Measurements from ENCODE around the gene ATP9B.

Gene ATP9B

DNA sequence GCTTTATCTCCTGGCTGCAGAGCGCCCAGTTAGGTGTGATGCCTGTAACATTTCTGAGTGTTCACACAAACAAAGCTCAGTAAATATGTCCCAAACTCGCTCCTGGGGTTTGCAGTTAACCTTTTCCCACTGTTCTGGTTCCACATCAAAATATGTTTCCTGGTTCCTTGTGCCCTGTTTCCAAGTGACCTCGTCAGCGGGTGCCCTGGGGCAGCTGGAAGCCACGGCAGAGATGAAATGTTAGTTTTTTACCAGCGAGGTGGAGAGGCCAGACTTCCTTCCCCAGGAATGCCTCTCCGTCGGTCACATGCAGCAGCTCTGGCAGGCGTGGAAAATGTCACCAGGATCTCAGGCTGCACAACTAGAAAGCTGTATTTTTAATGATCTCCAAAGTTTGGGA lies 344.7 kb downstream of the ATP9B start:
- H3K4me3 ChIP-seq (ENCODE audit: low read length), result no peak overlapping the region
- no peak for TF ChIP-seq ZNF274 (IDR thresholded peaks at IDR 0.05; ENCODE audit: low read depth, low read length)

DNA sequence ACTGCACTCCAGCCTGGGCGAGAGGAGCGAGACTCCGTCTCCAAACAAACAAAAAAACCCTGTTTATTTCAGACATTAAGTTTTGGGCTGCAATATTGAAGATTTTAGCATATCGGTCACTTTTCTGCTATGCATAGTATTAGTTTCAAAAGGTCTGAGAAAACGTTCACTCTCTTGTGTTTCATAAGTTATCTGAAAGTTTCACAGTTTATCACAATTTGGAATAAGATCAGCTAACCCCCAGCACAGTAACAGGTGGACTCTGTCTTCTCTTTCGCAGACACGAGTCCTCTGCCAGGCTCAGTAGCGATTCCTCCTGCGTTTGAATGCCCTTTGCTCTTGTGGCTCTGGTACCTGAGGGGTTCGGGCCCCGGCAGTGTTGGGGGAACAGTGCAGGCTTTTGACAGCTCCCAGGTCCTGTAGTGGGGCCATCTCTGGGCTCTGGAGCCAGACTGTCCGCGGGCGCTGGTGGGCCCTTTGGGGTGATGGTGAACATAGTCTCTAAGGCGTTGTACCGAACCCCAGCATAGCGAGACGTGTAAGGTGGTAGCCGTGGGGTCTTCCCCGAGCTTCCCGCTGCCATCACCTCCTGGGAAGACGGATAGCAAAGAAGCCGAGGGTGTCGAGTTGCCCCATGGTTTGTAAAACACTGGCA lies 347.0 kb downstream of the ATP9B start:
- H3K4me3 ChIP-seq (ENCODE audit: low read length), result no peak overlapping the region
- TF ChIP-seq ZNF274 (IDR thresholded peaks at IDR 0.05; ENCODE audit: low read depth, low read length), result no peak

DNA sequence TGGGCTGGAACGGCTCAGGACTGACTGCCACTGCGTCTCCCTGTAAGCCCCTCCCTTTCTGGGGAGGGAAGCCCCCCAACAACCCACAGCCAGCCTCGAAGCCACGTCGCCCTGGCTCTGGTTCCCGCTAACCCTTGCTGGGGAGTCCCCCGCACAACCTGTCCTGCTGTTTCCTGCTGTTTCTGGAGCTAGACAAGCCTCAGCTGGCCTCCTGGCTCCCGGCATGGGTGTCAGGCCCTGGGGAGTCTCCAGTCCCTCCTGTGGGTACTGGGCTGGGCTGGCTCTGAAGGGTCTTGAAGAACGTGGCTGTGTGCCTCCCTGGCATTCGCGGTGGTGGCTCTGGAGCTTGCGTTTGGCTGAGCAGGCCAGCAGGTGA lies 347.5 kb downstream of the ATP9B start:
- no peak for TF ChIP-seq ZNF274 (IDR thresholded peaks at IDR 0.05; ENCODE audit: low read depth, low read length)

DNA sequence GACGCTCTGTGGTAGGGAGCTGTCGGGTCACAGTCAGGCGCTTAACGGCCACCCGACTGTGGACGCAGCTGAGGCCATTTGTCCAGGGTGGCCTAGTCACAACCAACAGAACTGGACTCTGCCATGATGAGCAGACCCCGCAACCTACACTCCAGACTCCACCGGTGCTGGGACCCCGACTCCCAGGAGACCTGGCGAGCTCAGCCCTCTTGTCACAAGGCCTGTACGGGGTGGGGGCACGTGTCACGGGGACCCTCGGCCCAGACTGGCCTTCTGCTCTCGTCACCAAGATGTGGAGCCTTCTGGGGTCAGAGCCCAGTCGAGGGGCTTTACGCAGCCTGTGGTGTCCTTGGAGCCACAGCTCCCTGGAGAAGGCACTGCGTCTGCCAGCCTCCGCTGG lies 349.0 kb downstream of the ATP9B start:
- no peak overlapping the region for H3K4me3 ChIP-seq (ENCODE audit: low read length)
- no peak for TF ChIP-seq ZNF274 (IDR thresholded peaks at IDR 0.05; ENCODE audit: low read depth, low read length)

More for the DNA sequence above, 347.5 kb downstream of the ATP9B start:
- no peak overlapping the region for H3K4me3 ChIP-seq (ENCODE audit: low read length)

DNA sequence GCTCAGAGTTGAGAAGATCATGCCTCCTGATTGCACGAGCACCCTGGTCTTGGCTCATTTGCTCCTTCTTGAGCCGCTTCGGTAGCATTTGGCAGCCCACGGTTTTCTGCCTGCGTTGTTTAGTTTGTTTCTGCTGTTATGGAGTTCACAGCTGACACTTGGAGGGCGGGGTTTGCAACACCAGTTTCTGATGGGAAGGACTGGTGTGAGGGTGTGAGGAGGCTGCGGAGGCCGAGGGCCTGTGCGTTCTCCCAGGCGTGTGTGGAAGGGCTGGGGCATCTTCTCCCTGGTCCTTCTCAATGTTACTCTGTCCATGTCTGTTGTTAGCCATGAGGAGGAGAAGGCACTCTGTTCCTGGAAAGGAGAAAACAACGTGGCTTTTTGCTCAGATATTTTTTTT lies 349.4 kb downstream of the ATP9B start:
- TF ChIP-seq ZNF274 (IDR thresholded peaks at IDR 0.05; ENCODE audit: low read depth, low read length), result no peak
- H3K4me3 ChIP-seq (ENCODE audit: low read length), result no peak overlapping the region

DNA sequence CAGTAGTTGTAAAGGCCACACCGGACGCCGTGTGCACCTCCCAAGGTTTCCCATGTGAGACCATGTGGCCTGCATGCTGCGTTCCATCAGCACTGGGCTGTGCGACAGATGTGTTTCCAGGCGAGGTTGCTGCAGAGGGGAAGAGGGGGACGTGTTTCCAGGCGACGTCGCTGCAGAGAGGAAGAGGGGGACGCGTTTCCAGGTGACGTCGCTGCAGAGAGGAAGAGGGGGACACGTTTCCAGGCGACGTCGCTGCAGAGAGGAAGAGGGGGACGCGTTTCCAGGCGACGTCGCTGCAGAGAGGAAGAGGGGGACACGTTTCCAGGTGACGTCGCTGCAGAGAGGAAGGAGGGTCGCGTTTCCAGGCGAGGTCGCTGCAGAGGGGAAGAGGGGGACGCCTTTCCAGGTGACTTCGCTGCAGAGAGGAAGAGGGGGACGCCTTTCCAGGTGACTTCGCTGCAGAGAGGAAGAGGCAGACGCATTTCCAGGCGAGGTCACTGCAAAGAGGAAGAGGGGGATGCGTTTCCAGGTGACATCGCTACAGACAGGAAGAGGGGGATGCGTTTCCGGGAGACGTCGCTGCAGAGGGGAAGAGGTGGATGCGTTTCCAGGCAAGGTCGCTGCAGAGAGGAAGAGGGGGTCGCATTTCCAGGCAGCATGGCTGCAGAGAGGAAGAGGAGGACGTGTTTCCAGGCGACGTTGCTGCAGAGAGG lies 351.0 kb downstream of the ATP9B start:
- no peak for TF ChIP-seq ZNF274 (IDR thresholded peaks at IDR 0.05; ENCODE audit: low read depth, low read length)
- H3K4me3 ChIP-seq (ENCODE audit: low read length), result no peak overlapping the region

DNA sequence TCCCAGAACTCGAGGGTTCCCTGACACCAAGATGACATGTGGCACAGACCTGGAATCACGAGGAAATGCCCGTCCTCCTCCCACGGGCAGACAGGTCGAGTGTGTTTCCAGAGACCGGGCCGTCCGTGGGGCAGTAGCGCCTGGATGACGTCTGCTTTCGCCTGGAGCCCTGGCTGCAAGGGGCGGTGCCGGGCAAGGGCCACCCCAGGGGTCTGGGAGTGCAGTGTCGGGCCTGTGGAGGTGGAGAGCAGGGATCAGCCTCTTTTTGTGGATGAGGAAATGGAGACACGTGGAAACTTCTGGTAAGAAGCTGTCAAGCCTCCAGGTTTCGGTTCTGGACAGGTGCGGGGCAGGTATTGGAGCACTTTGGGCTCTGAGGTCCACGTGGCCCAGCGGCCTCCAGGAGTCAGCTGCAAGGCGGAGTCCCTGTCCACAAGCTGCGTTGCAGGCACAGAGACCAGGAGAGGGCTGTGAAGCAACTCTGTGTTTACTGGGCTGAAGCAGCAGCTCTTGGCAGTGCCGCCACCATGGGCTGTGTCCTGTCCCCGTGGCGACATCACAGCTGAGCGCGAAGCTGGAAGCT lies 352.2 kb downstream of the ATP9B start:
- no peak for TF ChIP-seq ZNF274 (IDR thresholded peaks at IDR 0.05; ENCODE audit: low read depth, low read length)
- H3K4me3 ChIP-seq (ENCODE audit: low read length), result no peak overlapping the region

DNA sequence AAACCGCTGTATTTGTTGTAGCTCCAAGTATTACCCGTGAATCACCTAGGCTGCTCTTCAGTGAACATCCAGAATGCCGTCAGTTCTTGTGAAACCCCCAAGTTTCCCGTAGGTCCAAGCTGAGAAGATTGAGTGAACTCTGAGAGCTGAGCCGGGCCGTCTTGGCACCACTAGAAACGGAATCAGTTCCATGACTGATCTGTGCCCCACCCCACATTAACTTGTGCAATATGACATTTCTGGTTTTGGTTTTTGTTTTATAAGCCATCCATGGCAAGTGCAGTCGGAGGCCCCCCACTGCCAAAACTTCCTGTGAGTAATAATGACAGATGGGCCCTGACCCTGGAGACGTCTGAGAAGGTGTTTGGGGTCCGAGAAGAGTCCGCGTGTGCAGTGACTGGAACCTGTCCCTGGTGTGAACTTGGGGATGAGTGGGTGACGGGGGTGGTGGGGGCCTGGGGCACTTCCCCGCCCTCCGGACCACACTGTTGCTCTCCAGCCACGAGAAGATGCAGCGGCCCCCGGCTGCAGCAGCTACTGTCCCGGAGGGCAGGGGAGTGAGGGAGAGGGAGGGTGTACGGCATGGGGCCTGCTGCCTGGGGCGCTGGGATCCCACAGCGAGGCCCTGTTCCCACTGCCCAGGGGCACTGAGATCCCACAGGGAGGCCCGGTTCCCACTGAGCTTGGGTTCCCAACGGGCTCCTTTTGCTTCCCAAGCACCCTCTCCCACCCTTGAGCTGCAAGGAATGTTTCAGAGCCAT lies 353.0 kb downstream of the ATP9B start:
- no peak for TF ChIP-seq ZNF274 (IDR thresholded peaks at IDR 0.05; ENCODE audit: low read depth, low read length)

DNA sequence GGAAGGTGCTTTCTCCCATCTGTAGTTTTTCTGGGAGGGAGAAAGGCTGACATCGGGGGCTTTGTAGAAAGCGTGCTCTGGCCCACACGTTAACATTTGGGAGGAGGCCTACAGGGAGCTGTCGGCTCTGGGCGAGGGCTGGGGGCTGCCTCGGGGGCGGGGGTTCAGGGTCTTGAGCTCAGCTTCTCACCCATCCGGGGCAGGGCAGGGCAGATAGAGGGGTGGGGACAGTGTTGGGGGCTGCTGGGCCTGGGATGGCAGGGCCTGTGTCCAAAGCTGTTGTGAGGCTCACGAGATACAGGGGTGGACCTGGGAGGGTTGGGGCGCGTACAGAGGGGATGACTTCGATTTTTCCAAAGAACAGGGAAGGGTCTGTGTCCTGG lies 353.6 kb downstream of the ATP9B start:
- no peak for TF ChIP-seq ZNF274 (IDR thresholded peaks at IDR 0.05; ENCODE audit: low read depth, low read length)

More for the DNA sequence above, 353.0 kb downstream of the ATP9B start:
- H3K4me3 ChIP-seq (ENCODE audit: low read length), result no peak overlapping the region

DNA sequence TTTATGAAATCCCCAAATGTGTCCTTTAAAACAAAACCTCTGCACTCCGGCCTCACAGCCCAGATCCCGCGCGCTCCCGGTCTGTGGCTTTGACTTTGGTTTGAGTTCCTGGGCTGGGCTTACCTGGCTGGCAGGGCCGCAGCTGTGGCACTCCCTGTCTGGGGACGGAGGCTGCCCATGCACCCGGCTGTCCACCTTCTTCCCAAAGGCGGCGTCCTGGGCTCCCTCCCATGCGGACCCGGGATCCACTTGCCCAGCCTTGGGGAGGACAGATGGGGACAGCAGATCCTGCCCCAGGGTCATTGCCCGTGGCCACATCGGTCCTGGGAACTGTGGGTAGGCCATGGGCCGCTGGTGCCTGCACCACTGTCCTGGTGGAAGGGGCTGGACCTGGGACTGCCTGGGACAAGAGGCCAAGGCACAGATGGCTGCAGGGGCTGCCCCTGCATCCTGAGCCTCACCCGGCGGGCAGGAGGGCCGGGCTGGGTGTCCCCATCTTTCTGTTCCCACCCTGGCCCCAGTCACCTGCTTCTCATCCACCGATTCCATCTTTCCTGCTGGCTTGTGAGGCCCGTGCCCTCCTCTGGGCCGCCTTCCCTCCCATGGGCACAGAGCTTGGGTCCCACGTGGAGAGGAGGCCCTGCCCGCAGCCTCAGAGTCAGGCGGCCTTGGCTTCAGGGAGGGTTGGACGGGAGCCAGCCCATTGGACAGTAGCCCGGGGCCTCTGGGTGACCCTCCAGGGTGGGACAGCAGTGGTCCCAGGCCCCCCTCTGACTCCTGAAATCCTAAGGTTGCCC lies 354.2 kb downstream of the ATP9B start:
- no peak for TF ChIP-seq ZNF274 (IDR thresholded peaks at IDR 0.05; ENCODE audit: low read depth, low read length)

More for the DNA sequence above, 353.6 kb downstream of the ATP9B start:
- no peak overlapping the region for H3K4me3 ChIP-seq (ENCODE audit: low read length)

DNA sequence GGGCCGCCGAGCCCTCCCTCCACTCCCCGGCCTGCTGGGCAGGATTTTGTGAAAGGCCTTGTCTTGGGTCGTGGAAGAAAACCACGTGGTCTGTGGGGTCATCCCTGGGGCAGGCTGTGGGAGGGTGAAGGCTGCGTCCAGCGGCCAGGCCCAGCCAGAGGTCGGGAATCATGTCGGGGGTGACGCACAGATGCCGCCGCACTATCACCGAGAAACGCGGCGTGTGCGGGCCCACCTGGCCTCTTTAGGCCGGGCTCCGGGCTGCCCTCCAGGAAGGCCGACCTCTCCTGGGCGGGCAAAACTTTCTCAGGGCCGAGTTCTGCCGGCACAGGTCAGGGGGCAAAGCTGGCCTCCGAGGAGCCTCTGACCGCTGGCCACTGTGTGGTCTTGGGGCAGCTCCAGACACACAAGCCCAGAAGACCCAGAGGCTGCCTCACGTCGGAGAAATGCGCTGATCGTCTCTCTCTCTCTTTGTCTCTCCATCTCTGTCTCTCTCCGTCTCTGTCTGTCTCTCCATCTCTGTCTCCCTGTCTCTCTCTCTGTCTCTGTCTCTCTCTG lies 354.9 kb downstream of the ATP9B start:
- no peak overlapping the region for H3K4me3 ChIP-seq (ENCODE audit: low read length)
- TF ChIP-seq ZNF274 (IDR thresholded peaks at IDR 0.05; ENCODE audit: low read depth, low read length), result no peak

More for the DNA sequence above, 354.2 kb downstream of the ATP9B start:
- no peak overlapping the region for H3K4me3 ChIP-seq (ENCODE audit: low read length)

DNA sequence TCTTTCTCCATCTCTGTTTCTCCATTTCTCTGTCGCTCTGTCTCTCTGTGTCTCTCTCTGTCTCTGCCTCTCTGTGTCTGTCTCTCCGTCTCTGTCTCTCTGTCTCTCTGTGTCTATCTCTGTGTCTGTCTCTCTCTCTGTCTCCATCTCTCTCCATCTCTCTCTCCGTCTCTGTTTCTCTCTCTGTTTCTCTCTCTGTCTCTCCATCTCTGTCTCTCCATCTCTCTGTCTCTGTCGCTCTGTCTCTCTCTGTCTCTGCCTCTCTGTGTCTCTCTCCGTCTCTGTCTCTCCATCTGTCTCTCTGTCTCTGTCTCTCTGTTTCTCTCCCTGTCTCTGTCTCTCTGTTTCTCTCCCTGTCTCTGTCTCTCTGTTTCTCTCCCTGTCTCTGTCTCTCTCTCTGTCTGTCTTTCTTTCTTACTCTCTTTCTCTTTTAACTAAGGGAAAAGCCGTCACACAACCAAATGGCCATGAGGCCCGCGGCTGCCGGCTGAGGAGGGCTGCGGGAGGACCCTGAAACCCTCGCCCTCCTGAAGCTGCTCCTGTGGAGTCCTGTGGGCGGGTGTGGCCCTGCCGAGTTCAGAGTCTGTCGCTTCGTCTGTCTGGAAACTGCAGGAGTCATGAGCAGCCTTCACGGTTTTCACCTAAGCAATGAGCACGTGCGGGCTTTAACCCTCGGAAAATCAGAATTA lies 355.8 kb downstream of the ATP9B start:
- no peak overlapping the region for H3K4me3 ChIP-seq (ENCODE audit: low read length)
- no peak for TF ChIP-seq ZNF274 (IDR thresholded peaks at IDR 0.05; ENCODE audit: low read depth, low read length)

DNA sequence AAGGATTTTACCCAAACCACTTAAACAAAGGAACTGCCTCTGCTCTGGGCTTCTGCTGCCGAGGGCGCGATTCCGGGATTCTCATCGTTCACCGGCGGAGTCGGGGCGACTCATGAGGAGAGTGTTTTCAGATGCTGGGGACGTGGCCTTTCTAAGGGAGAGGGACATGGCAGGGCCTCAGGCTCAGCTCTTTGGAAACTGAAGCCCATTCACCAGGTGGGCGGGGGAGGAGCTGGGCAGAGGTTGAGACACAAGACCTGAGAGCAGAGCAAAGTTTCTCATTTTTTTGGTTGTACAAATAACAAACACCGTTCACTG lies 356.3 kb downstream of the ATP9B start:
- TF ChIP-seq ZNF274 (IDR thresholded peaks at IDR 0.05; ENCODE audit: low read depth, low read length), result no peak
- H3K4me3 ChIP-seq (ENCODE audit: low read length), result no peak overlapping the region

Measured in GM08714 (cell line).